NCI-H1694 treated with DMSO at 0.1 percent for 48 hours (cell line): ENCODE measurements around the gene PSENEN.

Experiments used
- DNase-seq: peaks from one replicate; lab custom pipeline; 2025; lab: John Stamatoyannopoulos, UW

Gene PSENEN, protein sequence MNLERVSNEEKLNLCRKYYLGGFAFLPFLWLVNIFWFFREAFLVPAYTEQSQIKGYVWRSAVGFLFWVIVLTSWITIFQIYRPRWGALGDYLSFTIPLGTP

DNA sequence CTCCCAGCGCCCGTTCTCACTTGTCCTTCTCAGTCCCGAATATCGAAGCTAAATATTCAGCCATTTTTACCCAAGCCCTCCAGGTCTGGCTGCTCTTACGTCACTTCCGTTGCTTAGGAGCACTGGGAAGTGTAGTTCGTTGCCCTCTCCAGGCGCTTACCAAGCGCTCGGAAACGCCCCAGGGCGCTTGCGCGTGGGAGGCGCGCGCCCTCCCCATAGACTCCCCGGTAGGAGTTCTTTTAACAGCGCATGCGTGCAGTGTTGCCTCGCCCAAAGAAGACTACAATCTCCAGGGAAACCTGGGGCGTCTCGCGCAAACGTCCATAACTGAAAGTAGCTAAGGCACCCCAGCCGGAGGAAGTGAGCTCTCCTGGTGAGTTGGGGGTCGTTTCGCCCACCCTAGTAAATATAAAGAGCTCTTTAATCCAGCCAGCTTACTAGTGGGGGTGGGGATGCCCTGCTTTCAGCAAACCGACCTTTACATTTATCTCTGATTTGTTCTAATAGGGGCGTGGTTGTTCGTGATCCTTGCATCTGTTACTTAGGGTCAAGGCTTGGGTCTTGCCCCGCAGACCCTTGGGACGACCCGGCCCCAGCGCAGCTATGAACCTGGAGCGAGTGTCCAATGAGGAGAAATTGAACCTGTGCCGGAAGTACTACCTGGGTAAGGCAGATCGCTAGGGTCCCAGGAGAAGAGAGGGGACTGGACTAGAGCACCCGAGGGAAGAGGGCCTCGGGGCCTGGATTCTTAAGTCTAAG lies at the start of gene PSENEN, which contains the start of gene U2AF1L4:
TSS of gene PSENEN (plus strand) at position 324 of the 759 bp plus-strand sequence. CDS start at position 604, 280 bp downstream.
TSS of gene U2AF1L4 (minus strand) at position 91 of the 759 bp plus-strand sequence. CDS start at position 64, 27 bp downstream.
- DNase-seq, result peak; percentile 99

DNA sequence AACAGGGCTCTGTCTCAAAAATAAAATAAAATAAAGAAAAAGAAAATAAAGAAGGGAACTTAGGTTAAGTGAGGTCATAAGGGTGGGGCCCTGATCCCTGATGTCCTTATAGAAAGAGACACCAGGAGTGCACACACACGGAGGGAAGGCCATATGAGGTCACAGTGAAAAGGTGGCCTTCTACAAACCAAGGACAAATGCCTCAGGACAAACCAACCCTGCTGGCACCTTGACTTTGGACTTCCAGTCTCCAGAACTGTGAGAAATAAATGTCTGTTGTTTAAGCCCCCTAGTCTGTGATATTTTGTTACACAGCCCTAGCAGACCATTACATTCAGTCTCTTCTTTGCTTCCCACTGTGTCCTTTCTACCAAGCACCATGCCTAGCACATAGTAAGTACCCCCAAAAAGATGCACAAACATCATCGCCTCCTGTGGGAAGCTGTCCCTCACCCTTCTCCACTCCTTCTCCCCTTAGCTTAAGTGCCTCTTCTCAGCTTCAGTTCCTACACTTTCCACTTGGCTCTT lies 49.5 kb upstream of the PSENEN start:
- no peak for DNase-seq

DNA sequence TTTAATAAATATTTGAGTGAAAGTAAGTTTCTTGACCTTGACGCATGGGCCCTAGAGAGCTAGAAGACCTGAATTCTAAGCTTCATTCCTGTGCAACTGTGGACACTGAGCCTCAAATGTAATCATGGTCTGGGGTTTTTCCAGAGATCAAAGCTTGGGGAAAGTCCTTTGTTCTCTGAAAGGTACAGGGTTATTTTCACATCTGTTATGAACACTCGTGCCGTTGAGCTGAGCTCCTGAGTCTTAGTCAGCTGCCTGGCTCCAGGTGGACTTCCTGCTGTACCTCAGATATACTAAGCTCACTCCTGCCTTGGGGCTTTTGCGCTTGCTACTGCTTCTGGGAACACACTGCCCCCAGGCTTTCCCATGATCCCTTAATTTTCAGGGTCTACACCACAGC lies 48.6 kb upstream of the PSENEN start:
- no peak for DNase-seq

DNA sequence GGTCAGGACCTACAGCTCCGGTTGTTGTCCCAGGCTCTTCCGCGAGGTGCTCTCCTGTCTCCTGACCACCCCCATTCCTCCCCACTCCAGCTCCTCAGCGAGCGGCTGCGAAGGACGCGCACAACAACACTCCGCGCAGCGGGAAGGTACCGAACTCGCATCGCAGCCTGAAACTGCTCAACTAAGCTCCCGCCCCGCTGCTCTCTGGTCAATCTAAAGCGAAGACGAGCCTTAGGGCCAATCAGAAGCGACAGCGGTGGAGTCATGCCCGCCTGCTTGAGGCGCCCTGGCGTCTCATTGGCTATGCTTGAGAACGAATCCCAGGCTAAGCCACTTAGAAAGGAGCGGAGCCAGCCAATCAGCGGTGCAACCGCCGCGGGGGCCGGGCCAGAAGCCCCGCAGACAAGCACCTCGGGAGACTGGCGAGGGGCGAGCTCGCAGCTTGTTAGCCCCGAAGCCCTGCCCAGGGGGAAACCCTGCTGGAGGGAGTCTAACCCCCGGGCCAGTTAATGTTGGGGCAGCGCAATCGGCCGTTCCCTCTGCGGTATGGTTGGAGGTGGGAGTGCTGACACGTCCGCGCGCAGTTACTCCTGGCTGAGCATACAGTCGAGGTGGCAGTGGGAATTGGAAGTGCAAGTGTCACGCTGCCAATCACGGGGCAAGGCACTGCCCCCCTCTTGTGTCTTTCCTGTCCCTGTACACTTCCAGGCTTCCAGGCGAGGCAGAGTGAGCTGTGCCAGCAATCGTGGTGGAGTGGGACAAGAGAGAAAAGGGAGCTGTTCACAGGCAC lies 43.0 kb upstream of the PSENEN start:
- peak; percentile 99 for DNase-seq

DNA sequence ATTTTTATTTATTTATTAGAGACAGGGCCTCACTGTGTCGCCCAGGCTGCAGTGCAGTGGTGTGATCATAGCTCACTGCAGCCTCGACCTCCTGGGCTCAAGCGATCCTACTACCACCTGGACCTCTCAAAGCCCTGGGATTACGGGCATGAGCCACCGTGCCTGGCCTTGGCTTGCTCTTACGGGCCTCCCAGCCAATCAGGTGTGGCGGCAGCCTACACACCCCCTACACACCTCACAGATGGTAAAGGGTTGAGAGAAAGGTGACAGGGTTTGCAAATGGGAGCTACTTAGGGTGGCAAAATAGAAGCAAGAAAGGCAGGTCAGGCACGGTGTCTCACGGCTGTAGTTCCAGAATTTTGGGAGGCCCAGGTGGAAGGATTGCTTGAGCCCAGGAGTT lies 42.1 kb upstream of the PSENEN start:
- DNase-seq, result no peak

DNA sequence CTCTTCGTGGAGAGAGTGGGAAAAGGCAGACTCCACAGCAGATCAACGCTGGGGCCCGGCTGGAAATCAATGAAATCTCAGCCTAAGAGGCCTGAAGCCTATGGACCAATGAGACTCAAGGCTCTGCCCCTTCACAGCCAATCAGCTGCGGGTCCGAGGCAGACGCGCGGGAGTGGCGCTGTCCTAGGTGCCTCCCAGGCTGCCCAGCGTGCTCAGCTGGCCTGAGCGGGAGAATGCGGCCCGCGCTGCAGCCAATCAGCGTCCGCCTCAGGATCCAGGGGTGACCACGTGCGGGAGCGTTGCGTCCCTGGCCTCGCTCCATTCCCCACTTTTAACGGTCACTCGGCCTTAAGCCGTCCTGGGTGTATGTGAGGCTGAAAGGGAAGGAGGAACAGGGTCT lies 41.2 kb upstream of the PSENEN start, which contains the start of gene ZBTB32:
TSS of gene ZBTB32 (plus strand) at position 341 of the 400 bp plus-strand sequence. CDS start 10,069 bp downstream, outside the sequence.
- no peak for DNase-seq

DNA sequence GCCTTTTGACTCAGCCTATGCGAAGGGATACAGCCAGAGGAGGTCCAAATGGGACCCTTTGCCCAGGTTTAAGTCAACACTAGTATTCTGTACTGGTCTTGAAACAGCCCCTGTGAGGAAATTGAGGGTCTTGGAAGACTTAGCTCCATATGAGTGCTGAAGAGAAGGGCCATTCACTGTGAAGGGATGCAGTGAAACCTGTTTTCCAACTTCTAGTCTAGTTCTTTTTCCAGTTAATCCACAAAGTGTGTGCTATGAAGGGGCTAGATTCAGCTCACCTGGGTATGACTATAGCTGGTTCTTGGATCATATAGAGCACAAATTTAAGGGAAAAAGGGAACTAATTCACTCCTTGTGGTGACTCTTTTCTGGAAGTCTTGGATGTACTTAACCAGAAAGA lies 37.1 kb upstream of the PSENEN start:
- DNase-seq, result no peak

DNA sequence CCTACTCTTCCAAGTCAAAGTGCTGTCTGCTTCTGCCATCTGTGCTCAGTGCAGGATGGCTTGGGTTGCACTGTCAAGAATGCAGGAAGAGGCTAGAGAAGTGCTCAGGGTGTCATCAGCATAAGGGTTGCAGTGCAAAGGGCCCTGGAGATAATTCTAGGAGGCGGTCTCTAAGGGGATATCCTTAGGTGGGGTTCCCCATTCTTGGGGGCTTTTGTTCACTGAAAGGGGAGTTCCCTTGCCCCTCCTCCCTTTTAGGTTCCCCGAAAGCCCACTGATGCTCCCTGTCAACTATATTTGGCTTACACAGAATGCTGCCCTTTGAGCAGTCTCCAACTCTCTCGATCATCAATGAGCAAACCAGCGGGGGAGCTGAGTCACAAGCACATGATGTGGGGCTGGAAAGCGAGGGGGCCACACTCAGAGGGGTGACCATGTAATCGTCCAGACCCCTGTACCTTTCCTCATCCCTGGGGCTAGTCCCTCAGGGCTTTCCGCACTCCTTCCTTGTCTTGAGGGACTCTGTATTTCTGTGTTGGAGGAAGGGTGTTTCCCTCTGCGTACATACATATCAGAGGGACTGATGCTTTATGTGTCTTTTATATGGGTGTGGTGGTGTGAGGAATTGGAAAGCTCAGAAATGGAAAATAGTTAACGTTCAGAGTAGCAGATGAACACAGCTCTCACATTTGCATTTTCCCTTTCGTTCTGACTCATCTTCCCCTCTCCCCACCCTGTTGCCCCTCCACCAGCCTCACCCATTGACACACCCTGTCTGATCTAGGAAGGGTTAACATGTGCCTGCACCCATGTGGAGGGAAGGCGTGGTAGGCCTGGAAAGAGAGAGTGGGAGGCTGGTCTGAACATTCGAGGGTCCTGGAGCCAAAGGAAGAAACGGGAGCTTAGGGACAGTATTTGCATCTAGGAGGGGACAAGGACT lies 34.4 kb upstream of the PSENEN start:
- no peak for DNase-seq

DNA sequence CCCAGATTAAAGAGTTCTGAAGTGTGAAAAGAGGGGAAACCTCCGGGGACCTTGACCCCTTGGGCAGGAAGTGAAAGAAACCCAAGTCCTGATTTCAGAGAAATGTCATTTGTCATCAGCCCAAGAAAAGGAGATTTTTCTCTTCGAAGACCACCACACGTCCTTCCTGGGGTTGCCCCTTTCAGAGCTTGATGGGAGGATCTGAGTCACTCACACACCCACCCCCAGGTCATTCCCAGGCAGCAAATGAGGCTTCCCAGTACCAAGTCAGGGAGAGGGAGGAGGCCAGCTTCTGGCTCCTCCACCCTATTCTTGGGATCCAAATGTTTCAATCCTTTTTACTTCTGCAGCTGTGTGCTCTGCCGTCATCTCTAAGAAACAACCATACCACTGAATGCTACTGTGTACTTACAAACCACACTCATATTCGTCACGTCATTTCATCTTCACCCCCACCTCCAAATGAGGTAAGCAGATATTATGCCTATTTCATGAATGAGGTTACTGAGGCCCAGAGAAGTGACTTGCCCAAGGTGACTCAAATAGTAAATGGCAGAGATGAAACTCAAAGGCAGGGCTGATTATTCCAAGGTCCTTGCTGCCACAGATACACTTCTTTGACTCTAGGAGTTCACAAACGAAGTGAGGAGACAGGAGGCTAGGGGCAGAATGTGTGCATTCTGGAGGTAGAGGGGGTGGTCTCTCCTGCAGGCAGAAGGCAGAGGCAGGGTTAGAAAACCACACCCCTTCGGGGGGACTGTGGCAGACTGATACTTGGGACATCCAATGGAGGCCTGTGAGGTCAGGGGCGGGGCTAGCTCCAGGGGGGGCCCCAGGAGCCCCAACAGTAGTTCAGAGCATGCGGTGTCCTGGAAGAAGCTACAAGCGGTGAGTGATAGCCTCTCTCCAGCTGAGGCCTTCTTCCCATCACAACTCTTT lies 32.6 kb upstream of the PSENEN start:
- DNase-seq, result no peak

DNA sequence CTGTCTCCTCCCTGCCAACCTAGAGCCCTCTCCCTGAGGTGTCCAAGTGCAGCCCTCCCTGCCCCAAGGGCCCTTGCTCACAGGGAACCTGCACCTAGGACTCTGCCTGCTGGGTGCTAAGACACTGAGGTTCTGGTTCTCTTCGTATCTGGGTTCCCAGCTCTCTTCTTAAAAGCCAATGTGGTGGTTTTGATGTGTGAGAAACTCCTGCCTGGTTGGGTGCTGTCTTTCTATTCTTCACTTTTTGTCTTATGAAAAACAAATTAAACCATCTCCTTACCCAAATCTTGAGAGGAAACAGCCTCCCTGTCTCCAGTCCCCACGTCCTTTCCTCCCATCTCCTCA lies 32.0 kb upstream of the PSENEN start:
- DNase-seq, result no peak

DNA sequence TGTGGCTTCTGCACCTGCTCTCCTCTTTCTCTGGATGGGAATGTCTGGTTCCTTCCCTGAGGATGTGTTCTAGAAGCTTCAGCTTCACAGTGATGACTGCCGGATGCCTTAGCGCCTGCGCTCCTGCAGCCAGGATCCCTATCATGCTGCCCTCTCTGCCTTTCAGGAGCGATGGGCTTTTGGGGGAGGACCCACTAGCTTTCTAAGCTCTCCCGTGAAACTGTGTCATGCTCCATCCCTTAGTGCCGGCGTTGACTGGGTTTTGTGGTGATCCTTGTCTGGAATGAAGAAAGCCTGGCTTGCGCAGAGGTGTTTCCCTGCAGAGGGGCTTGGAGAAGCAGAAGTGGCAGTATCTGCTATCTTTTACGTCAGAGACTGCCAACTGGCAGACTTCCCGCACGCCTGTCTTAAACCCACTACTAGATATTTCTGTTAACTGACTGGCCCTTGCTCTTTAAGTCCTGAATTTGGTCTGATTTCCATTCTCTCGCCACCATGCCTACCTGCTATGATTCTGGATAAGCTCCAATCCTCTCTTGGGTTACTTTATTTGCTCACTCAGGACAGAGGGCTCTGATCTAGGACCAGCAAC lies 31.5 kb upstream of the PSENEN start:
- DNase-seq, result no peak

DNA sequence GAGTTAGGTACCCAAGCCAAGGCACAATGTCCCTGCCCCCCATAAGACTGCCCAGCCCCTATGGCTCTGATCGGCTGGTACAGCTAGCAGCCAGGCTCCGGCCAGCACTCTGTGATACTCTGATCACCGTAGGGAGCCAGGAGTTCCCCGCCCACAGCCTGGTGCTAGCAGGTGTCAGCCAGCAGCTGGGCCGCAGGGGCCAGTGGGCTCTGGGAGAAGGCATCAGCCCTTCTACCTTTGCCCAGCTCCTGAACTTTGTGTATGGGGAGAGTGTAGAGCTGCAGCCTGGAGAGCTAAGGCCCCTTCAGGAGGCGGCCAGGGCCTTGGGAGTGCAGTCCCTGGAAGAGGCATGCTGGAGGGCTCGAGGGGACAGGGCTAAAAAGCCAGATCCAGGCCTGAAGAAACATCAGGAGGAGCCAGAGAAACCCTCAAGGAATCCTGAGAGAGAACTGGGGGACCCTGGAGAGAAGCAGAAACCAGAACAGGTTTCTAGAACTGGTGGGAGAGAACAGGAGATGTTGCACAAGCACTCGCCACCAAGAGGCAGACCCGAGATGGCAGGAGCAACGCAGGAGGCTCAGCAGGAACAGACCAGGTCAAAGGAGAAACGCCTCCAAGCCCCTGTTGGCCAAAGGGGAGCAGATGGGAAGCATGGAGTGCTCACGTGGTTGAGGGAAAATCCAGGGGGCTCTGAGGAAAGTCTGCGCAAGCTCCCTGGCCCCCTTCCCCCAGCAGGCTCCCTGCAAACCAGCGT lies 30.7 kb upstream of the PSENEN start:
- no peak for DNase-seq

DNA sequence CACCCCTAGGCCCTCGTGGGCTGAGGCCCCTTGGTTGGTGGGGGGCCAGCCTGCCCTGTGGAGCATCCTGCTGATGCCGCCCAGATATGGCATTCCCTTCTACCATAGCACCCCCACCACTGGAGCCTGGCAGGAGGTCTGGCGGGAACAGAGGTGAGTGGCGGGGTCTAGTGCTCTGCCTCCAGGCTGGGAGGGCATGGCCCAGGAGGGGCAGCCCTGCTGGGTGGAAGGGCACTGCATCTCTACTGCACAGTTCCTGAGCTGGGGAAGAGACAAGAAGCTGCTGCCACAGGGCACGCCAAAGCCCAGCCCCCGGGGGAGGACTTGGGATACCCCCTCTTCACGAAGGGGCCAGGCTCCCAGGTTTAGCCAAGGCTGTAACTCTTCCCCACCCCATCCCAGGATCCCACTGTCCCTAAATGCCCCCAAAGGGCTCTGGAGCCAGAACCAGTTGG lies 30.1 kb upstream of the PSENEN start:
- DNase-seq, result no peak

DNA sequence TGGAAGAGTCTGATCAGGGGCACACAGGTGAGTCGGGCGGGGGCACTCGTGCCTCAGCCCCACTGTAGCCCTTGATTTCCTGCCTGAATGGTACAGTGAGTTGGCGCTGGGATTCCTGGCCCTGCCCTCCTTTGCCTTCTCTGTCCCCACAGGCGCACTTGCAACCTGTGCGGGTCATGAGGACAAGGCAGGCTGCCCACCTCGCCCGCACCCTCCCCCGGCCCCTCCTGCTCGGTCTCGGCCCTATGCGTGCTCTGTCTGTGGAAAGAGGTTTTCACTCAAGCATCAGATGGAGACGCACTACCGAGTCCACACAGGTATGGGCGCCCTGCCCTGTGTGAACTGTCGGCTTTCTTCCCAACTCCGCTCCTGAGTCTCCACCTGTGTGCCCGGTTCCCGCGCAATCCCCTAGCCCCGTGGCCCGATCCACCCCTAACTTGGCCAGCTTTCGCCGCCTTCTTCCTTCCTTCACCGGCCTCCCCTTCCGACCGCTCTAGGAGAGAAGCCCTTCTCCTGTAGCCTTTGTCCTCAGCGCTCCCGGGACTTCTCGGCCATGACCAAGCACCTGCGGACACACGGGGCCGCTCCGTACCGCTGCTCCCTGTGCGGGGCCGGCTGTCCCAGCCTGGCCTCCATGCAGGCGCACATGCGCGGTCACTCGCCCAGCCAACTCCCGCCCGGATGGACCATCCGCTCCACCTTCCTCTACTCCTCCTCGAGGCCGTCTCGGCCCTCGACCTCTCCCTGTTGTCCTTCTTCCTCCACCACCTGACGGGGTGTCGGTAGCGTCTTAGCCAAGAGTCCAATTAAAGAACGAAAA lies 29.3 kb upstream of the PSENEN start:
- DNase-seq, result no peak

DNA sequence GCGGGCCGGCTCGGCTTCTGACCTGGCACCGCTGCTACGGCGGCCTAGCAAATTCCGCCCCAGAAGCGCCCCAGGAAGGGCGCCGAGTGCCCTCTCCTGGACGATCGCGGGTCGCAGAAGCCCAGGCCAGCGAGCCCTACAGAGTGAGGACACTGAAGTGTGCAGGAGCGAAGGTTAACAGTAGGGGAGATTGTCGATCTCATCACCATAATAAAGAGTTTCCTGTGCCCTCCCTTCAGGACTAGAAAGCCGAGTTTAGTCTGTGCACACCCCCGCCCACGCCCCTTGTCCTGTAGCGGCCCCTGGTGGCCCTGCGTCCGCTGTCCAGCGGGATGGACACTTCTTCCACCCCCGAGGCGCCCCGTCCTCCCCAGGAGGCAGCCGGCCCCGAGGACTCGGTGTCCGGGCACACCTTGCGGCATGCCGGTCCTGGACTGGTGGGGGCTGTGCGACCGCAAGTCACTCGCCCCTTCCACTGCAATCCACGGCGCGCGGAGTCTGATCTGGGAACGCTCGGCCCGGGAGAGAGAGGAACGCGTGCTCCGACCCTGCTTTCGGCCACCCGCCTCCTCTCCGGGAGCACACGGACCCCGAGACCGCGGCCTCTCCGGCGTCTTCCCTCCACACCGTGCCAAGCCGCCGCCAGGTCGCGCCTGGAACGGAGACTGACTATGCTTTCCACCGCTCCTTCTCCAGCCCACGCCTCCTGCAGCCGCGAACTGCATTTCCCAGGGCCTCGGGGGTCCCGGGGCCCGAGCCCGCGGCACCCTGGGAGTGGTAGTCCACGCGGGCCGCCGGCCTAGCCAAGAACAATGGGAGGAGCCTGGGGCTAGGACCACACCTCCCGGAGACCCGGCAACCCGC lies 28.4 kb upstream of the PSENEN start:
- DNase-seq, result peak; percentile 93

DNA sequence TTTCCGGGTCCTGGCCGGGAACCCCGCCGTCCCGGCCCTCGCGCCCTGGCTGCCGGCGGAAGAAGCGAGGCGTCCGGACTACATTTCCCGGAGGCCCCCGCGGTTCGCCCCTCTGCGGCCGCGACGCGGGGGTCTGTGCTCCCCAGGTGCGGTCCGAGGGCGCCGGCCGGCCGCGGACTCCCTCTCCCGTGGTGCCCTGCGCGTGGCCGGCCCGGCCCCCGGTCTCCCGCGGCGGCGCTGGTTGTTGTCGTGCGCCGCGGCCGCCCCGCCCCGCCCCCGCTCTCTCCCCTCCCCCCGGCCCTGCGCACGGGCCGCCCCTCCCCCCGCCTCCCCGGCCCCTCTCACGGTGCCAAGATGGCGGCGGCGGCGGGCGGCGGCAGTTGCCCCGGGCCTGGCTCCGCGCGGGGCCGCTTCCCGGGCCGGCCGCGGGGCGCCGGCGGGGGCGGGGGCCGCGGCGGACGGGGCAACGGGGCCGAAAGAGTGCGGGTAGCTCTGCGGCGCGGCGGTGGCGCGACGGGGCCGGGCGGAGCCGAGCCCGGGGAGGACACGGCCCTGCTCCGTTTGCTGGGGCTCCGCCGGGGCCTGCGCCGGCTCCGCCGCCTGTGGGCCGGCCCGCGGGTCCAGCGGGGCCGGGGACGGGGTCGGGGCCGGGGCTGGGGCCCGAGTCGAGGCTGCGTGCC lies 27.6 kb upstream of the PSENEN start, which contains the start of gene KMT2B:
TSS of gene KMT2B (plus strand) at position 339 of the 680 bp plus-strand sequence. CDS start at position 355, 16 bp downstream.
- no peak for DNase-seq
